HG03439 (cell line): ENCODE measurements around the gene THRA.

Experiments
- ATAC-seq: cut with Tn5 transposase; IDR thresholded peaks from one replicate; pipeline ENCODE4 v1.9.1; 2021; ENCODE audit warnings: mild to moderate bottlenecking, moderate library complexity; ENCODE audit not compliant: unreplicated experiment

THRA gene

DNA sequence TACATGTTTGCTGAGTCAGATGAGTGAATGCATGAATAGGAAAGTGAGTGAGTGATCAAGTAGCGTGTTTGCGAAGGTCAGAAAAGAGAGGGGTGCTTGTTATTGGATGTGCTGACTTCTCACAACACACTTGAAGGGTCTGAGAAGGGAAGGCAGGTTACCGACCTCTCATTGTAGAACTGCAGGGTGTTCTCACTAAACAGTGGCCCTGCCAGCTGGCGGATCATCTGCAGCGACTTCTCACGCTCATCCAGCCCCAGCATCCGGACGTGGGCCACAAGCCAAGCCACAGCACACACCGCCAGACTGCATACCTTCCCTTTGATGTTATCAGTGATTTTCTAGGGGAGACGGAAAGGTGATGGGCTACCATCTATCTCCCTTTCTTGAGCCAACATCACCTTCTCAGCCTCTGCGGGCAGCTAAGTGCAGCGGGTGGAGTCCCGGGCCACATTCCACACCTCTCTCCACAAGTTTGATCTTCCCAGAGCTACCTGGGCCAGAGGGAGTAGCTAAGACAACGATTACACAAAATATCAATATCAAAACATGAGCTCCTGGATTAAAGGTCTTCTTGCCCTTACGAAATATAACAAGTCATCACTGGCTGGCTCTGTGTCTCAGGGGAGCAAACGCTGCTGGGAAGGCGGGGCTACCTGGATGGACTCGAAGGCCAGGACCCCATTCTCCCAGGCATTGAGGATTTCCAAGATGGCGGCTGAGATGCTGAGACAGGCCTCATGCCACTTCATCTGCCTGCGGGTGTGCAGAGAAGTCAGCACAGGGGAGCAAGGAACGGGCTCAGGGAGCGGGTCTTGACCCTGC lies 36.6 kb upstream of the THRA start:
- ATAC-seq, result no peak

DNA sequence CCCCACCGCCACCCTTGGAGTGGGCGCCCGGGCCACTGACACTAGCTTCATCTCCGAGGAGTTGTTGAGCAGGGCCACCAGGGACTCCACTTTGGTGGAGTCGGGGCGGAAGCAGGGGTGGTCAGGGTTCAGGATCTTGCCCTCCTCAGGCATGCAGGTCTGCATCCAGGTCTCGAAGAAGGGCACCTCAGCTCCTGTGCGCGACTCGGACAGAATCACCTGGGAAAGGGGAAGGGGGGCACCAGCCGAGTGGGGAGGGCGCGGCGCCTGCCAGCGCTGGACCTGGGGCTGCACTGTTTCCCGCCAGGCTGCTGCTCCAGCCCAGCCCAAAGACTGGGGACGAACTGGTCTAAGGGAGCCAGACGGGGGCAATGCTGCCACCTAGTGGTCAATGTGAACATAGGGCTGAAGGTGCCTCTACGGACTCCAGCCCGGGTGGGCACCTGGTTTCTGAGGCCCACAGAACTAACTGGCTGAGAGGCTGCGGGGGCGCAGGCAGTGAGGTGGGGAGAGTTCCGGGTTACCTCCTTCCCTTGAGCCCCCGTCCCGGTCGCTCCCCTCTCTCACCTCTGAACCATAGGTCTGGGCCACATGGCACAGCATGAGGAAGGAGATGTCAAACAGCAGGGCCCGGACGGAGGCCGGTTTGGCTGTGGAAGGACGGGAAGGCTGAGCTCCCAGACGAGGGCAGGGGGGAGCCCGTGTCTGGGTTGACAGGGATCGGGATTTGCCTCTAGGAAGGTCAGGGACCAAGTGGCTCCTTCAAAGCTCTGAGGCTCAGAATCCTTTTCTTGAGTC lies 35.8 kb upstream of the THRA start:
- no peak for ATAC-seq

DNA sequence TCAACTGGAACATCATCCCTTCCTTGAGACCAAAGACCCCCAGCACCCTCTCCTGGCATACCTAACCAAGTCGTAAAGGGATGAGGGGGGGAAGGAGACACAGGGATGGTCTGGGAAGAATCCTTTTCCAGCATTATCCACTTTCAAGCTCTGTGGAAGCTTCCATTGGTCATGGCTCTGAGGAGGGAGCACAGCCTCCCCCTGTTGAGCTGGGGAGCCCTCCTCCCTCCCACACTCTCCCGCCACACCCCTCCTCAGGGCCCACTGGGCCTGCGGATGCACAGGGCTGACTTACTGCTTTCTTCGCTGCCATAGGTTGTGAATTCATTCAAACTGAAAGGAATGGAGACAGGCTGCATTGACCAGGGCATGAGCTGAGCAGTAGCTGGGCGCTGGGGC lies 35.2 kb upstream of the THRA start:
- ATAC-seq, result no peak

DNA sequence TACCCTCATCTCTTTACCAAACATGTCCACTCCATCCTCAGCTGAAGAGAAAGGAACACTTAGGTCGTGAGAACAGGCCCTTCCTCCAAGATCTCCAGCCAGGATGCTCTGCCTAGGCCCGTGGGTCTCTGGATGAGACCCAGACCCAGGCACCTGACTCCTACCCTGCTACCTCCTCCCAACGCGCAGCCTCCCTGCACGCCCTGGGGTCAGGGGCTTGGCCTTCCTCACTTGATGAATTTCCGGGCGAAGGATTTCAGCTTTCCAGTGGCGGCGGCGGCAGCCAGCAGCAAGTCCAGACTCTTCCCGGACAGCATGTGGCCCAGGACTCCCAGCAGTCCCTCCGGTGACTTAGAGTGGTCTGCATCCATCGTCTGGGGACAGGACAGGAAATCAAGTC lies 34.2 kb upstream of the THRA start:
- ATAC-seq, result no peak

DNA sequence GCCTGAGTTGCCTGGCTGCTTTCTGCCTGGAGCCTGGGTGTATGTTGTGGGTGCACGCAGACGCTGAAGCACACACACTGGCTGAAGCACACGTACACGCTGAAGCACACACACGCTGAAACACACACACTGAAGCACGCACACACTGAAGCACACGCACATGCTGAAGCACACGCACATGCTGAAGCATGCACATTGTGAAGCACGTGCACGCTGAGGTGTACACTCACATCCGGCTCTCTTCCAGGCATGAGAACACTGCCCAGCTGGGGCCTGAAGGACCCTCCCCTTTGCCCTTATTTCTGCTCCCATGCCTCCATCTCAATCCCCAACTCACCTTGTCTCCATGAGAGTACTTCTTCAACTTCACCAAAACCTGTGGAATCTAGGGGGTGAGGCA lies 31.1 kb upstream of the THRA start:
- no peak for ATAC-seq

DNA sequence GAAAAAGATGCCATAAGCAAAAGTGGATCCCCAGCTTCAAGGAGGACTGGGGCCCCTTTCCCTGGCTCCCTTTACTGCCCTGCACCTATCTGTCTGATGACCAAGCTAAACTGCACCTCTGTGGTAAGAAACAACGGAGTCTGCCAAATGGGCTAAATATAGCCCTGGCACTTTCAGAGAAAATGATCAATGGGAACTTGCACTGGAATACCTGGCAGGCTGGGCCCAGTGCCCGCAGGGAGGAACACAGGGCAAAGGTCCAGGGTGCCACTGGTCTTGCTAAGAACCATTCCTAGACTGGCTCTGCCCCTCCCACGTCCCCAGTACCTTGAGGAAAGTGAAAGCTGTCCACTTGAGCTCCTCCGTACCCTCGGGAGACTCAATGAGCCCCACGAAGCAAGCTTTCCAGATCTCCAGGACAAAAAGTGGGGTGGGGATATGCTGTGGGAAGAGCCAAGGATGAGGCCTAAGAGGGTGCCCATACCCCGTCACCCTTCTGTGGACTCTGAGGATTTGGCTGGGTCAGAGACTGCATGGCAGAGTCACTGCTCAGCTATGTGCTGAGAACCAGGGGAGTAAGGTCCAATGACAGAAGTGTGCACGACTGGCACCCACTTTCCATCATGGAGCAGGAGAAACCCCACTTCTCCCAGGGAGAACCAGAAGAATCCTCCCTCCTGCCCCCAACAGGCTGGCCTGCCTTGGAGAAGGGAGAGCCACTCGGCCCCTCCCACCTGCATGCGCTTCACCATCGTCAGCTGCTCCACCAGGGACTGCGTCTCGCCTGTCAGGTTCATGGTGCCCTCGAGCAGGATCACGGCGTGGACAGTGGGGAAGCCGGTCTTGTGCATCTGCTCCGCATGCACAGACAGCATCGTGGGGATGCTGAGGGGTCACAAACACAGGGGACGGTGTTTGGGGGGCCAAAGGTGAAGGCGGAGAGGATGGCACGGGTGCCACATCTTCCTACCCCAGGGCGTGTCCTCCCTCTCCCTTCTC lies 30.1 kb upstream of the THRA start:
- ATAC-seq, result no peak

DNA sequence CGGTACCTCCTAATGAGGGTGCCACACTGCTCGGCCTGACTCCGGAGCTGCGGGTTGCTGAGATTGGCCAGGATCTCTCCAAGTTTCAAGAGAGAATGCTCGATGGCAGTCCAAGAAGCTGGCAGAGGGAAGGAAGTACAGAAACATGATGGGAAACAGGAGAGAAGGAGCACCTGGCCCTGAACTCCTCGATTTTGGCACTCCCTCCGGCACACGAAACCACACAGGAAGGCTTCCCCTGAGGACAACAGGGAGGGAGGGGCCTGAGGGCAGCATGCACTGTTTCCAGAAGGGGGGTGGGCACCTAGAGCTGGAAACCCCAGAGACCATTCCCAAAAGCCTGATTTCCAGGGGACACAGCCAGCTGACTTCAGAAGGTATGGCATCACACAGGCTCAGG lies 29.4 kb upstream of the THRA start:
- no peak for ATAC-seq

DNA sequence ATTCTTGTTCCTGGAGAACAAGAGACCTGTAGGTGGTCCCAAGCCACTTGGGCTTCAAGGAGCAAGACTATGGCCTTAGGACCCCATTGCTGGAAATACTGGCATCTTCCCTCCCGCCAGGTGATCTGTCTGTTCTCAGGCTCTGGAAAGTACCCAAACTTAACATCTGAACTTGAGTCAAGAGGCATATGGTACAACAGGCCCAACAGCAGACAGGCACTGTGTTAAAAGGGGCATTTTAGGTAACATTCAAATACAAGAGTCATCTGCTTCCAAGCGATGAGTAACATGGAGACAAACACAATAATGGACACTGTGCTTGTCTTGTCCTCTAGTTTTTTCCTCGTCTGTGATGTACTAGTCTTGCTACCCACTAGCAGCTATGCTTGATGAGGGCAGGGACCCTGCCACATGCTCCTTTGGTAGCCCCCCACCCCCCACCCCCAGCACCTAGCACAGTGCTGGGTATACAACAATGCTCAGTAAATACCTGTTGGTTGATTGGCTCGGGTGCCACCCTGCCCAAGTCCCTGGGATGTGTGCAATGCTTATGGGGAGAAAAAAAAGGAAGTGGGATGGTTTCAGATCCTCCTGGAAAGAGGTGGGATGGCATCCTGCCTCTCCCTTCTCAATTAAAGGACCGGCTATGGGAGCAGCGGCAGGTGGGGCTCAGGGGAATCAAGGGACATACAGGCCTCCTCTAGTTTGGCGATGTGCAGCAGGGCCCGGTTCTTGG lies 28.2 kb upstream of the THRA start:
- ATAC-seq, result no peak

DNA sequence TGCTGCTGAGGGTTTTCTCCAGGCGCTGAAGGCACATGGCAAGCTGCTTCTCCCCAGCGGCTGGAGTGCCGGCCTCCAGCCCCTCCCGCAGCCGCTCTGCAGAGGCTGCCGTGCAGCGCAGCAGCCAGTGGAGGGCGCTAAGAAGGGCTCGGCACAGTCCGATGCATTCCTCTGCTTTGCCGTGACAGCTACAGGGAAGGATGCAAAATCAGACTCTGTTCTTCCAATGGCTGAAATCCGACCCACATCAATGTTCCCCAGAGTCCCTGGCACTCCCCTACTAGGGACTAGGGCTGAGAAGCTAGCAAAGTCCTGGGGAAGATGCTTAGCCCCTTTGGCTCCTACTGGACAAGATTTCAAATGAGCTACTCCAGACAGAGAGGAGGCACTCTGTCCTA lies 27.6 kb upstream of the THRA start:
- ATAC-seq, result no peak

DNA sequence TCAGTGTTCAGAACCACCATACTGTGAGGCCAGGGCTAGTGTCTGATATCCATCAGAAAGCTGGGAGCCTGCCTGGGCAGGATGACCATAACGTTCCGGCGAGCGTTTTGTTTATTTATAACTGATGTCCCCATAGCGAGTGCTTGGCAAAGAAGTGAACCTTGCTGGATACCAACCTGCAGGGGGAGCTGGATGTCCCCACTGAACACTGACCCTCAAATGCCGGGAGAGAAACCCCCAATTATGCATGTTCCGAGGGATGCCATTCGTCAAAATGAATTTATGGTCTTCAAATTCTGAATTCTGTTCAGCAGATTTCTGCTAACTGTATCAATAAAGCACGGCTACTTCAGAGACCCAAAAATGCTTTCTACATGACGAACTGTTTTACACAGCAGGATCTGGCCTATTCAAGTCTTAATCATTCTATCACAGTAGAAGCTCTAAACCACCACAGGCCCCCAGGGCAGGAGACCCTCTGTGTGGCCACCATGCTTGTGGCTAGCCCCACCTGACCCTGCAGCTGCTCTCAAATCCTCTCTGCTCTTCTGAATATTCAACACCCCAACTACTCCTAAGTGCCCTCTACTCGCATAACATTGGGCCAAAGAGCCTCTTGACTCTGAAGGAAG lies 23.8 kb upstream of the THRA start:
- ATAC-seq, result no peak

DNA sequence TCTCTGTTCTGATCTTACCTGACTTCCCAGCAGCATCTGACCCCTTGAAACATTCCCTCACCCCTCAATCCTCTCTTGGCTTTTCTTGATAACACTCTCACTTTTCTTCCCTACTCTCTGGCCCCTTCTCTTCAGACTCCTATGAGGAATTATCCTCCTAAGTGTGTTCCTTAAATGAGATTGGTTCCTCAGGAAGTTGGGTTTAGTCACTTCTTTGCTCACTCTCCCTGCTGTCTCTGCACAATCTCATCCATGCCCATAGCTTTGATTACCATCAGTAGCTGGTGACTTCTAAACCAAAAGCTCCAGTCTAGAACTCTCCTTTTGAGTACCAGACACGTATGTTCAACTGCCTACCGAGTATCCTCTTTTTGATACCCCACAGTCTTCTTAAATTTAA lies 21.6 kb upstream of the THRA start:
- no peak for ATAC-seq

DNA sequence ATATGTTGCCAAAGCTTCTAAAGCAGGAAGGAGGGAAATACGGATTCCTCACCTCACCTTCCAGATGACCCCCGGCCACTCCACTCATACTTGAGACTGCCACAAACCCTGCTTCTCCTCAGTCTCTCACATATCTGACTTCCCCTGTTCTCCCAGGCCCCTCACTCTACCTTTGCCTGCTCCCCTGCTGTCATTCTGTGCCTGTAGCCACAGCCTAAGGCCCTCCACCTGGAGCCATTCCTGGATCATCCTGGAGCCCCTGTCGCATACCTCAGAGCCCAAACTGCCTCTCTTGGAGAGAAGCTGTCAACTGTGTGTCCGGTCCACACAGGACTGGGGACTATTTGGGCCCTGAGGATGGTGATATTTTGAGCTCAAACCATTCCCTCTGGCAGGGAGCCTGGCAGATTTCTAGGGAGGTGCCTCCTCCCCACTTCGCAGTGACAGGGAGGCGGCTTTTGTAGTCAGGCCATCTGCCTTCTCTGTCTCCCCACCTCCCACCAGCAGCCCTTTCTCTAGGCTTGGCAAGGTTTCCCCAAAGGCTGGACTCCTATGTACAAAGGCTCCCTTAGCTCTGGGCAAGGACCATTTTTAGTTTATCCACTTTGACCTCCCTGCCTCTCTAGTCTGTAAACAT lies 6.3 kb upstream of the THRA start:
- ATAC-seq, result no peak

DNA sequence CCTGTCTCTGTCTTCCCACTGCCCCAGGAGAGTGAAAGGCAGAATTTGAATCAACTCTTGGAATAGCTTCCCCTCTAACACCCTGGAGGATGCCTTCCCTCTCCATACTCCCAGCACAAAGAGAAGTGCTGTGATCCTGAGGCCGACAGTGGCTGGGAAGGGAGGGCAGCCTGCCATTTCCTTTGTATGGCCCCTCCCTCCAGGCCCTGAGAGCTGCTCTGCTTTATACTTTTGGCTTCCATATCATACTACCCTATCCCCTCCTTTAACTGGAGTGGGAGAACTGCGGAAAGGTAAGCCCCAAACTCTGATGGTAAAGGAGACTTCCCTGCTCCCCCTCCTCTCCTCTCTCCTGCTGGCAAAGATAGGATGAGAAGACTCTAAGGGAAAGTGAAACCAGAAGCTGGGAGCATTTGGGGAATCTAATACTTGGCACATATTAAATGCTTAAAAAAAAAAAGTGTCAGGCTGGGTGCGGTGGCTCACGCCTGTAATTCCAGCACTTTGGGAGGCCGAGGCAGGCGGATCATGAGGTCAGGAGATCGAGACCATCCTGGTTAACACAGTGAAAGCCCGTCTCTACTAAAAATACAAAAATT lies 4.5 kb upstream of the THRA start:
- ATAC-seq, result no peak

DNA sequence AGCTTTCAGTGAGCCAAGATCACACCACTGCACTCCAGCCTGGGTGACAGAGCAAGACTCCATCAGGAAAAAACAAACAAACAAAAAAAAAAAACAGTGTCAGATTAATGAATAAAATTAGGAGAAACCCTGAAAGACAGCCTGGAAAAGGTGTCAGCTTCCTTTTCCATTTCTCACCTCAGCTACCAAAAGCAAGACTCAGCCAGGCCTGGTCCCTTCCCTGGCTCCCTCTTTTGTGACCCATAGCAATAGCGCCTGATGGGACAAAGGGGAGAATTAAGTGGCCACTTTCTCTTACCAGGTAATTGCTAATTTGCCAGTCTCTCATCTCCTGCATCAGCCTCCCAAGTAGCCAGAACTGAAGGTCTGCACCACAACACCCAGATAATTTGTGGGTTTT lies 3.9 kb upstream of the THRA start:
- no peak for ATAC-seq

DNA sequence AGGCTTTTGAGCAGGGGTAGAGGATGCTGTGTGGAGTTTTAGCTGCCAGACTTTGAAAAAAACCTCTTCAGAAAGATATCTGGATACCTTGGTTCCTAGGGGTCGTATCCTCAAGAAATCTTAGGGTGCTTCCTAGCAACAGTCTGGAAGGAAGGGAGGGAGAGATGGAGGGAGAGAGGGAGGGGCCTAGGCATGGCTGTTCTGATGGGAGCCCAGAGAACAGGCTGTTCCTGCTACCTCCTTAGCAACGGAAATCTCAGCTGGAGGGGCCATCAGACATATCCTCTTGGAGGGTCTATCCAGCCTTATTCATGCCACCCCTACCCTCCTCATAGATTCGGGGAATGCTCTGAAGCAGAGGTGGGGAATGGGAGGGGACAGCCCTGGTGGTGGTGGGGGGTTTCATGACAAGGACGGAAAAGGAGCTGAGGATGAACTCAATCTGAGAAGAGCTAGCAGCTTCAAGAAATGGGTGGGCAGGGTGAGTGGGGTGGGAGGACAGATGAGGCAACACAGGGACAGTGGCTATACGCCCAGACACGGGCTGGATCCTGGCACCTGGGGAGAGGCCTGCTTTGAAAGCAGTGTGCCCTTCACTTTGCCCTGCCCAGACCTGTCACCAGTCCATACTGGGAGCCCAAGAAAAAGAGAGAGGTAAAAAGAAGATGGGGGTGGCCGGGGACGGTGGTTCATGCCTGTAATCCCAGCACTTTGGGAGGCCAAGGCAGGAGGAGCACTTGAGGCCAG lies 2.9 kb upstream of the THRA start:
- no peak for ATAC-seq

DNA sequence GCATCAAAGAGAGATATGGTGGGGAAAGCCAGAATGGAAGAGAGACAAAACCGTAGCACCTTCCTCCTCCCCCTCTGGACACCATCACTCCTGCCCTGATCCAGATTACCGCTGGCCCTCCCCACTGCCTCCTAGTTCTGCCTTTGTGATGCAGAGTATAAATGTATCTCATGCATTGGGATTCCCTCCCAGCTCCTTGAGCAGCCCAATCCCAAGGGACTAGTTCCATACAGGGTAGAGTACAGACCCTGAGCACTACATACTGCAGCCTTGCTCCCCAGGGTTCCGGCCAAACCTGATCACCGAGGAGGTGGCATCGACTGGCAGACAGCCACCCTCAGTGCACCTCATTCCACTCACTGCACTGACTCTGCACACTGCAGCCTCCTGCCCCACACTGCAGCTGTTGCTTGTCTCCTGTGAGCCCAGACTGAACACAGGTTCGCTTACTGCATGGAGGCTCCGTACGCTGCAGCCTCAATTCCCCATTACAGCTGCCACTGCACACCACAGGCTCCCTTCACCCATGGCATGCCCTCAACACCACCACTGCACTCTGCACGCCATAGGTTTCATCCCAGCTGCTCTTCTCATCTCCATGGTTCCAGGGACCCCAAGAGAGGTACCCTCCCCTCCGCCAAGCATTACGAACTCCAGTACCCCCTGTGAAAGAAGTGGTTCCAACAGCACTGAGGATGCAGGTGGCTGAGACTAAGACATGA lies 1.7 kb upstream of the THRA start:
- no peak for ATAC-seq

DNA sequence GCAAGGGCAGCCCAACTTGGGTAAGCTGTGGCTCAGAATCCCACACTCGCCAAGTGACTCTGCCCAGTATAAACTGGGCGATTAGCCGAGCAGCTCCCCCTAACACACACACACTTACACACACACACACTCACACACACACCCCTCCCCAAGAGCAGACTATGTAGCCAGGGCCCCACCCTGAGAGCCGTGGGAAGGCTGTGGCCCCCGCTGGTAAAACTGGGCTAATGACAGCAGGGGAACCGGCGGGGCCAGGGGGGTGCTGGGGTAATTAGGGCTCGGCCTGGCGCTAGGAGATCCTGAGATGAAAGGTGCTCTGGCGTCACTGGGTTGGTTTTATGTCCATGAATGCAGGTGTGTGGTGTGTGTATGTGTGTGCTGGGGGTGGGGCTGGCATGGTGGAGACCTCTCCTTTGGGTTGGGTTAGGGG lies 1.1 kb upstream of the THRA start:
- no peak for ATAC-seq
